ENCODE results near the gene GLB1L2.

The GLB1L2 gene

DNA sequence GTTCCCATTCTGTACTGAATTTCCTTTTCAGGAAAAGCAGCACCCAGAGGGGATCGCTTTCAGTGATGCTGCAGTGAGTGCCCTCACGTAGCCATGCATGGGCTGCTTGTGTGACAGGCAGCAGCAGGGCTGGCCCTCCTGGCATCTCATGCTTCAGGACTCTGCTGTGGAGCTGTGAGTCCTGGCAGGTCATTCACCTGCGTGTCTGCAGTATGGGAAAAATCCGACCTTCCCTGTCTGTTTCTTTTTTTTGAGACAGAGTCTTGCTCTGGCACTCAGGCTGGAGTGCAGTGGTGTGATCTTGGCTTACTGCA is 13.4 kb downstream of the GLB1L2 start:
- Histone ChIP-seq H3K36me3 (ENCODE audit: insufficient read depth, low read length) (no peaks in the 10 kb centered on the region), H3K9me2 (replicated peaks; ENCODE audit: low read depth, low read length) (no peaks in the 10 kb centered on the region), H3K4me3 (ENCODE audit: low read length, poor library complexity, severe bottlenecking) (no peak overlapping the region), H3F3A (ENCODE audit: low read depth) (no peaks in the 10 kb centered on the region), H3K4me2 (ENCODE audit: low read depth, low read length, poor library complexity, severe bottlenecking) (no peak overlapping the region), H4K20me1 (ENCODE audit: insufficient read depth, low read length, poor library complexity, severe bottlenecking) (no peaks in the 10 kb centered on the region), H3K9me3 (ENCODE audit: insufficient read depth, low read depth, low read length) (peaks cover 8% of the 10 kb centered on the region; the same call in 1 of the 2 replicates), H3K79me2 (ENCODE audit: insufficient read depth, low read length) (no peaks in the 10 kb centered on the region), H2AFZ (ENCODE audit: low read length) (no peak overlapping the region), H3K4me1 (ENCODE audit: insufficient read depth, low read length, poor library complexity, severe bottlenecking) (no peaks in the 10 kb centered on the region), H3K9ac (ENCODE audit: low read depth, low read length, poor library complexity, severe bottlenecking) (no peak overlapping the region), H3K27me3 (ENCODE audit: insufficient read depth, low read length, poor library complexity, severe bottlenecking) (no peaks in the 10 kb centered on the region)
- no peak for TF ChIP-seq CTCF (conservative IDR thresholded peaks at IDR 0.05; ENCODE audit: low read length)
- no peak for TF ChIP-seq EZH2phosphoT487 (IDR thresholded peaks at IDR 0.05; ENCODE audit: borderline replicate concordance)

GRCh38 chr11:134346101-134346975 is 14.6 kb downstream of the GLB1L2 start:
- Histone ChIP-seq H3K4me3 (ENCODE audit: low read length, poor library complexity, severe bottlenecking) (no peak overlapping the region), H3K4me2 (ENCODE audit: low read depth, low read length, poor library complexity, severe bottlenecking) (no peak overlapping the region), H3K79me2 (ENCODE audit: insufficient read depth, low read length) (no peaks in the 10 kb centered on the region), H3K36me3 (ENCODE audit: insufficient read depth, low read length) (no peaks in the 10 kb centered on the region), H3K4me1 (ENCODE audit: insufficient read depth, low read length, poor library complexity, severe bottlenecking) (no peaks in the 10 kb centered on the region), H3K9me3 (ENCODE audit: insufficient read depth, low read depth, low read length) (peaks cover 8% of the 10 kb centered on the region; the same call in 1 of the 2 replicates), H4K20me1 (ENCODE audit: insufficient read depth, low read length, poor library complexity, severe bottlenecking) (no peaks in the 10 kb centered on the region), H3K9me2 (replicated peaks; ENCODE audit: low read depth, low read length) (no peaks in the 10 kb centered on the region), H2AFZ (ENCODE audit: low read length) (no peak overlapping the region), H3F3A (ENCODE audit: low read depth) (no peaks in the 10 kb centered on the region), H3K27me3 (ENCODE audit: insufficient read depth, low read length, poor library complexity, severe bottlenecking) (no peaks in the 10 kb centered on the region), H3K9ac (ENCODE audit: low read depth, low read length, poor library complexity, severe bottlenecking) (no peak overlapping the region)
- no peak for TF ChIP-seq EZH2phosphoT487 (IDR thresholded peaks at IDR 0.05; ENCODE audit: borderline replicate concordance)
- no peak for TF ChIP-seq CTCF (conservative IDR thresholded peaks at IDR 0.05; ENCODE audit: low read length)

DNA sequence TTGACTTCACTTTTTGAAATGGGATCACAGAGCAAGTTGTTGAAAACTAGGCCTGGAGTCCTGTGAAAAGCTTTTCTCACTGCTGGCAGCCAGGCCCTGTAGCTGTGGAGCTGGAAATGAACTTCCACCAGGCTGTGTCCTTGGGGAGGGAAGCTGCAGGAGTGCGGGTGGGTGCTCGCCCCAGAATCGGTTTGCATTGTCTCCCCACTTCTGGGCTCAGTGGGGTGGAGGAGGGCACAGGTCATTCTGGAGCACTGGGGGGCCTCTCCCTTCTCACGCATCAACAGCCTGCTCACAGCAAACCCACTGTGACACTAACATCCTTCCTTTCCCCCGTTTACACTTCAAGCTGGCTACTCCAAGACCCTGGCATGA is 15.2 kb downstream of the GLB1L2 start:
- no peaks in the 10 kb centered on the region for H3K79me2 ChIP-seq (ENCODE audit: insufficient read depth, low read length)
- H2AFZ ChIP-seq (ENCODE audit: low read length) = no peak overlapping the region
- H3F3A ChIP-seq (ENCODE audit: low read depth) = no peaks in the 10 kb centered on the region
- peaks cover 8% of the 10 kb centered on the region; the same call in 1 of the 2 replicates for H3K9me3 ChIP-seq (ENCODE audit: insufficient read depth, low read depth, low read length)
- H3K27me3 ChIP-seq (ENCODE audit: insufficient read depth, low read length, poor library complexity, severe bottlenecking) = no peaks in the 10 kb centered on the region
- H3K36me3 ChIP-seq (ENCODE audit: insufficient read depth, low read length) = no peaks in the 10 kb centered on the region
- H3K4me3 ChIP-seq (ENCODE audit: low read length, poor library complexity, severe bottlenecking) = no peak overlapping the region
- no peaks in the 10 kb centered on the region for H3K4me1 ChIP-seq (ENCODE audit: insufficient read depth, low read length, poor library complexity, severe bottlenecking)
- H3K9ac ChIP-seq (ENCODE audit: low read depth, low read length, poor library complexity, severe bottlenecking) = no peak overlapping the region
- H4K20me1 ChIP-seq (ENCODE audit: insufficient read depth, low read length, poor library complexity, severe bottlenecking) = no peaks in the 10 kb centered on the region
- no peaks in the 10 kb centered on the region for H3K9me2 ChIP-seq (replicated peaks; ENCODE audit: low read depth, low read length)
- TF ChIP-seq CTCF (conservative IDR thresholded peaks at IDR 0.05; ENCODE audit: low read length) (no peak), EZH2phosphoT487 (IDR thresholded peaks at IDR 0.05; ENCODE audit: borderline replicate concordance) (no peak)
- no peak overlapping the region for H3K4me2 ChIP-seq (ENCODE audit: low read depth, low read length, poor library complexity, severe bottlenecking)
